GM19328 (cell line): ENCODE measurements around the gene F7.
"Not testable (repeated sequence)": the region's sequence is repeated elsewhere in the genome, so short reads cannot be mapped to it uniquely, and the experiment has no call there.

Experiments
- ATAC-seq: cut with Tn5 transposase; IDR thresholded peaks from one replicate; pipeline ENCODE4 v1.9.1; 2021; ENCODE audit warnings: mild to moderate bottlenecking, moderate library complexity; ENCODE audit not compliant: unreplicated experiment

Gene F7

DNA sequence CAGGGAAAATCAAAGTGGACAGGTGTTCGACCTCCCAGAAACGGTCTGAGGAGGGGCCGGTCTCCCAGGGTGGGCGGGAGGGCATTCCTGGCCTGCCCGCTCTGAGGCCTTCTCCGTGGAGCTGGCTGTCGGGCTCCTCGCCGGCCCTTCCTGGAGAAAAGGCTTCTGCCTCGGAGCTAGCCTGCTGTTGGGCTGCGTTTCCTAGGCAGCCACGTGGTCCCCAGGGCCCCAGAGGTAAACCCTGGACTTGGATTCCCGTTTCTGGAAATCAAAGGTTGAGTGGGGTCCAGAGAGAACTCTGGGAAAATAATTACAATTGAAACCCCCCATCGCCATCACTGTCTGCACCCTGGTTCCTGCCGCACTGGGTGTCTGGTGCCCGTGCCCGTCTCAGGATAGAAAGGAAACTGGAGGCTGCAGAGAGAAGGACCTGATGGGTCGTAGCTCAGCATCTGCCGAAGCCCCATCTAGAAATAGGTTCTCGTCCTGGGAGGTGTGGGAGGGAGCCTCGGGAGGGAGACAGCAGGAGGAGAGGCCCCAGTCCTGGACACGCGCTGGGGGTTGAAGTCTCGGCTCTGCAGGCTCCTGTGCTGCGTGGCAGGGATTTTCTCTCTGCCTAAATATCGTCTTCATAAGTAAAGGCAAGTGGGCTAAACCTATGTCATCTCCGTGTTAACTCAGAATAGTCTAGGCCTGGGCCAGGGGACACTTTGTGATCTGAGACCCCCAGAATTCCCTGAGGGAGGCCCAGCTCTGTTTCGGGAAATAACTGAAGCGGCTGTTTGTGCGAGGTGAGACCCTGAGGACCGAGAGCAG is 45.2 kb downstream of the F7 start:
- no peak for ATAC-seq

DNA sequence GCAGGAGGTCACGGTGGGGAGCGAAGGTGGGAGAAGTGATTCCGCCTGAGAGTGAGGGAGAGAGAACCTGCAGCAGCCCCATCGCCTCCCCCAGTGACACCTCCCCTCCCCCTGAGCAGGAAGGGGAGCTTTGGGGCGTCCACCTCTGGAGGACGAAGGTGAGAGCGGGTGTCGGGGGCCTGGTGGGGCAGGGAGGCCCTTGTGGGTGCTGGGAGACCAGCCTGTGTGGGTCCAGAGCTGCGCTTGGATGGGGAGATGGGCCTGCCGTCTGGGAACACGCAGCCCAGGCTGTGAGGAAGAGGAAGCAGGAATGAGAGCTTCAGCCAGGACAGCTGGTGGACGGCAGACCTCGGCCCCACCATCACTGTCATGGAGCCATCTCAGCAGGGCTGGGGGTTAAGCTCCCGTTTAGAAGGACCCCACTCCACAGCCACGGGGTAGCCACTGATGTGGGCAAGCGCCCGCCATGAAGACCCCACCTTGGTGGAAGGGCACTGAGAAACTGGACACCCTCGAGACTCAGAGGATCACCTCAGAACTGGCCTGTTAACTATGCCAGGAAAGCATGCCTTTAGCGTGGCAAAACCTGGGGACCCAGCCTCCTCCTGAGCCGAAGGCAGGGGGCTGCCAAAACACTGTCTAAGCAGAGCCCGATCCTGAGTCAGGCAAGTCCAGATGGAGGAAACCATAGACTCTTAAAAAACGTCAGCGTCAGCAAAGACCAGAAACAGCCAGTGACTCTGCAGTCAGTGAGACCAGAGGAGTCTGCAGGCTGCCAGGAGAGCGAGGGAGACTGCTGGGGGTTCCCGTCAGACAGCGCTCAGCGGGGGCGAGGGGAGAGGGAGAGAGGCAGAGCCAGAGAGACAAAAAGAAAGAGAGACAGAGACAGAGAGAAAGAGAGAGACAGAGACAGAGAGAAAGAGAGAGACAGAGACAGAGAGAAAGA is 46.4 kb downstream of the F7 start:
- no peak for ATAC-seq

DNA sequence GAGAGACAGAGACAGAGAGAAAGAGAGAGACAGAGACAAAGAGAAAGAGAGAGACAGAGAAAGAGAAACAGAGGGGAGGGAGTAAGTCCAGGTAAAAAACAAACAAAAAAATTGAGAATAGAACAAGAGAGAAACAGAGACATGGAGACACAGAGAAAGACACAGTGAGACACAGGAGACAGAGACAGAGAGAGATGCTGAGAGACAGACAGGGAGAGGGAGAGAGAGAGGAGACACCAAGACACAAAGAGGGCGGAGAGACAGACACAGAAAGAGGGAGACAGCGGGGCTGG is 47.0 kb downstream of the F7 start:
- no peak for ATAC-seq

DNA sequence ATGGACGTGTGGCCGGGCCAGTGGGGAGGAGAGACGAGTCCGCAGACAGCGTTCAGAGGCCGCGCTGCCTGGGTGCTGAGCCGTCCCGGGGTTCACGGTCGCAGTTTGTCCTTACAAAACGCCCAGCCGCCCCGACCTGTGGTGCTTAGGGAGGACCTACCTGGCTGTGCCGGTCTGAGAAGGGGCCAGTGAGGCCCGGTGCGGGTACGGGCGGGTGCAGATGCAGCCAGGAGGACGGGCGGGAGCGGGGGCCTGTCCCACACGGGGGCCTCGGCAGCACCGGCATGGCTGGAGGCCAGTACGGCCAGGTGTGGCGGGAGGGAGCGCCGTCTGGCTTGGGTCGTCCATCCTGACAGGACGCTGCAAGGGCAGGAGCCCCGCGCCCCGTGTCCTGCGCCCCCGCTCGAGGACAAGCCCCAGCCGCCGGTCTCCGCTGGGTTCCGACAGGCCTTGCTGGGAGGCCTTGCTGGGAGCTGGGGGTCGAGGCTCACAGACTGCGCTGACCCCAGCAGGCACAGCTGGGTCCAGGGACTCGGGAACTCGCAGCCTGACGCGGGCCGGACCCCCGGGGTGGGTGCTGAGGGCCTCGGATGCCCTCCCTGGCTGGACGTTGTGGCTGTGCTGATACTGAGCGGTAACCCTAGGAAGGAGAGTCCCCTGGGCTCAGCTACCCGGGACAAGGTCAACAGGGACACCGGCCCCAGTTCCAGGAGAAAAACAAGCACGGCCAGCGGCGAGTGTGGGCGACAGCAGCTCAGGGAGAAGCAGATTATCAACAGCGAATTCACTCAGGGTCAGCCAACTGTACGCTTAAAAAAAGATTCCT is 47.6 kb downstream of the F7 start:
- no peak for ATAC-seq

DNA sequence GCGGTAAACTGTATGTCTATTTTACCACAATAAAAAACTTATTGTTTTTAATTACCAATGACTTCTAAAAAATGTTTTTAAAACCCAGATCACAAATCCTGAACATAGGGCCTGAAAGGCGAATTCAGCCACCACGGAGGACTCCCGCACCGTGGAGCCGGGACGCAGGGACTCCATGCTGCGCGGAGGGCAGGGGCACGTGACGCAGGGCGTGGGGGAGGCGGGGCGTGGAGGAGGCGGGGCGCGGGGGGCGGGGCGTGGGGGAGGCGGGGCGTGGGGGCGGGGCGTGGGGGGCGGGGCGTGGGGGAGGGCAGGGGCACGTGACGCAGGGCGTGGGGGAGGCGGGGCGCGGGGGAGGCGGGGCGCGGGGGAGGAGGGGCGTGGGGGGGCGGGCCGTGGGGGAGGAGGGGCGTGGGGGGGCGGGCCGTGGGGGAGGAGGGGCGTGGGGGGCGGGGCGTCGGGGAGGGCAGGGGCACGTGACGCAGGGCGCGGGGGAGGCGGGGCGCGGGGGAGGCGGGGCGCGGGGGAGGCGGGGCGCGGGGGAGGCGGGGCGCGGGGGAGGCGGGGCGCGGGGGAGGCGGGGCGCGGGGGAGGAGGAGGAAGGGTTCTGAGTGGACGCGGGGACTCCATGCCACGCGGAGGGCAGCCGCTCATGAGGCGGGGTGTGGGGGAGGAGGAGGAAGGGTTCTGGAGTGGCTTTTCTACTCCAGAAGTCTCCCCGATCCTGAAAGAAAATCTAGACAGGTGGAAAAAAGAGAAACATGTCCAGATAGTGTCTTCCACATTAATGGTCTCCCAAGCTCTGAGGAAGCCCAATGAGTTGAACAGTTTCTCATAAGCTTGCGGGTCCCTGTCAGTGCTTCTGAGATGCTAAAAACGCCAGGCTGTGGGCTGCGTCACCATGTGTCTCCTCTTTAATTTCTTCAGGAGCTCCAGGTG is 48.5 kb downstream of the F7 start:
- no peak for ATAC-seq

DNA sequence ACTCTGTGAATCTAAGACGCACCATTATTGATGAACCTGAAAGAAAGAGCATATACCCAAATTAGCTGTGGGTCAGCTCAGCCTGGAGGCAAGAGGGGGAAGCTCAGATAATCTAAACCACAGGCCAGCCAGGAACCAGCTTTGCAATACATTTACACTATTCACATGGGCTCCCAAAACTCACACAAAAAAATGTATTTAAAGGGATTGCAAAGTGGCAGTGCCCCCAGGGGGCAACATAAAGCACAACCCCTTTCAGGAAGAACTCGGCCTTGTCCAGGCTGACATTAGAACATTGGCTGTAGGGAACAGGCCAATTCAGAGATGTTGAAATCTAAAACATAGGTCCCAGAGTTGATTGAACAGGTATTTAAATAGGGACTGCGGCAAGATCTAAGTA is 49.6 kb downstream of the F7 start:
- no peak for ATAC-seq

DNA sequence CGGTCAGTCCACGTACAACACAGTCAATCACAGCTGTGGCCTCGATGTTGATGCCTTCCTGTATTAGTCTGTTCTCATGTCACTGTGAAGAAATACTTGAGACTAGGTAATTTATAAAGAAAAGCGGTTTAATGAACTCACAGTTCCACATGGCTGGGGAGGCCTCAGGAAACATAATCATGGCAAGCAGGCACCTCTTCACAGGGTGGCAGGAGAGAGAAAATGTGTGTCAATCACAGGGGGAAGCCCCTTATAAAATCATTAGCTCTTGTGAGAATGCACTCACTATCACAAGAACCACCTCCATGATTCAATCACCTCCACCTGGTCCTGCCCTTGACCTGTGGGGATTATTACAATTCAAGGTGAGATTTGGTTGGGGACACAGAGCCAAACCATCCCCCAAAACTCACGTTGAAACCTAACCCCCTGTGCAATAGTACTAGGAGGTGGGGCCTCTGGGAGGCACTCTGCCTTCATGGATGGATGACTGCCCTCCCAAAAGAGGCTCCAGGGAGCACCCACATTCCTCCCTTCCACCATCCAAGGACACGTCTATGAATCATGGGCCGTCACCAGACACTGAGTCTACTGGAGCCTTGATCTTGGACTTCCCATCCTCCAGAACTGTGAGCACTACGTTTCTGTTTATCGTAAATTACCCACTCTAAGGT is 50.5 kb downstream of the F7 start:
- no peak for ATAC-seq

DNA sequence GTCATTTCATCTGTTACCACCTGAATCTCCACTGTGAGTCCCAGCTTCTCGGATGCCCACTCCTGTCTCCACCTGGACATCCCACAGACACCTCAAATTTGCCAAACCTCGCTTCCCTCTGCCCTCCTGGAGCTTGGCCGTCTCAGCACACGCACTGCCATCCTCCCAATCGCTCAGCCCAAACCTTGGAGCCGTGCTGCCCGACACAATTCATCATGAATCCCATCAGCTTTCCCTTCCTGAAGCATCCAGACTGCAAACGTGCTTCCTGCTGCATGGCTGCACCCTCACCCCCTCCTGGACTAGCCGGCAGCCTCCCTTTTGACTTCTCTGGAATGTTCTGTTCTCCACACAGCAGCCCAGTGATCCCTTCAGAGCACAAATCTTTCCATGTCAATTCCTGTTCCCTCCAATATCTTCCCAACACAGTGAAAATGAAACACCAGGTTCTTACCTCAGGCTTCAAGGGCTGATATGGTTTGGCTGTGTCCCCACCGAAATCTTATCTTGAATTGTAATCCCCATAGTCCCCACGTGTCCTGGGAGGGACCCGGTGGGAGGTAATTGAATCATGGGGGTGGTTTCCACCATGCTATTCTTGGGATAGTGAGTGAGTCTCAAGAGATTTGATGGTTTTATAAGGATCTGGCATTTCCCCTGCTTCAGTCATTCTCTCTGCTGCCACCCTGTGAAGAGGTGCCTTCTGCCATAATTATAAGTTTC is 51.8 kb downstream of the F7 start:
- ATAC-seq: no peak

DNA sequence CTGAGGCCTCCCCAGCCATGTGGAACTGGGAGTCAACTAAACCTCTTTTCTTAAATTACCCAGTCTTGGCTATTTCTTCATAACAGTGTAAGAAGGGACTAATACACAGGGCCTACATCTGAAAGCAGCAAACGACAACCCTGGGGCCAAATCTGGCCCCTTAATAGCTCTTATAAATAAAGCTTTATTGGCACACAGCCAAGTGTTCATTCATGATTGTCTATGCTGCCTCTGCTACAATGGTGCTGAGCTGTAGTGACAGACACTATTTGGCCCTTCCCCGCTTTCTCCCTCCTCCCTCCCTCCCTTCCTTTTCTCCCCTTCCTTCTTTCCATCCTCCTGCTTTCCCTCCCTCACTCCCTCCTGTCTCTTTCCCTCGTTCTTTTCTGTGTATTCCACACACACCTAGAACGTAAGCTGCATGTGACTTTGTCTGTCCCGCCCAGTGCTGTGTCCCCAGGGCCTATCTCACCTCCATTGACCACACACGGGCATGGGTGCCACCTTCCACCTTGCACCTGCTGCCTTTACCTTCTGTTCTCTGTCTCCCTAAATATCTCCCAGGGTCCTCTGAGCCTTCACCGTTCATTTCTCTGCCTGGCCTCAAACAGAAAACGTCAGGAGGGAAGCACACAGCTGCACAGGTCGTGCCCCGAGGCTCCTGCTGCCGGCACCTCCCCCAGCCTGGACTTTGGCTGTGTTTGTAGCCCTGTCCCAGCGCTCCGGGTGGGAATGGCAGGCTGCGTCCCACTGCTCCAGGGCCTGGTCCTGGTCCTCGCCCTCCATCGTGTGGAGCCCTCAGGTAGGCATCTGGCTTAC is 52.5 kb downstream of the F7 start, which contains the start of gene PROZ:
Gene PROZ, plus strand, starts transcription at position 720 of the 819 bp plus-strand sequence. Its CDS starts 13 bp downstream, at position 733.
- ATAC-seq: no peak

DNA sequence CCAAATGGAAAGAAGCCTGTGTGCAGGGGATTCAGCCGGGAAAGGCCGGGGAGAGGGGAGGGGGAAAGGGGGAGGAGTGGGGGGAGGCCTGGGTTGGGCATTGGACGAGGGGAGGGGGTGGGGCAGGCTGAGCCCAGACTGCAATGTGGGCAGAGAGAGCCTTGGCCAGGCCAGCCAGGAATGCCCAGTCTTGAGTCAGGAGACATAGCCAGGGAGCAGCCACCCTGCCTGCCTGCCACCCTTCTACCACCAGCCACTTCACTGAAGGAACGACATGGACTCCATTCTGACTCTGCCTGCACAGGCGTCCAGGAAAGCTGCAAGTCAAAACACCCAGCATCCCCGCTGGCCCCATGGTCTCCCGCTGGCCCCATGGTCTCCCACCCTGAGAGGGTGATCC is 53.4 kb downstream of the F7 start:
- no peak for ATAC-seq

DNA sequence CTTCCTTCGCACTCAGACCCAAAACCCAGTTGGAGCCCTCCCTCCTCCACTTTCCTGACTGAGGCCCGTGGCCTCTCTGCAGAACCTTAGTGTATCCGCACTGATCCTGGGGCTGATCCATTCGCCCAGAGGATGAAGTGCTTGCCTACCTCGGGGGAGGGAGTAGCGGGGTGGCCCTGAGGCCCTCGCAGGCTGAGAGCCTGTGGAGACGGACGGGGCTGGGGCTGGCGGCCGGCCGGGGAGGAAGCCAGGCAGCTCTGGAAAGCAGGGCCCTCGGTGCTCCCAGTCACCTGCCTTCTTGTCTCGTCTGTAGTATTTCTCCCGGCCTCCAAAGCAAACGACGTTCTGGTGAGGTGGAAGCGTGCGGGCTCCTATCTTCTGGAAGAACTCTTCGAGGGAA is 54.1 kb downstream of the F7 start:
- ATAC-seq: no peak

DNA sequence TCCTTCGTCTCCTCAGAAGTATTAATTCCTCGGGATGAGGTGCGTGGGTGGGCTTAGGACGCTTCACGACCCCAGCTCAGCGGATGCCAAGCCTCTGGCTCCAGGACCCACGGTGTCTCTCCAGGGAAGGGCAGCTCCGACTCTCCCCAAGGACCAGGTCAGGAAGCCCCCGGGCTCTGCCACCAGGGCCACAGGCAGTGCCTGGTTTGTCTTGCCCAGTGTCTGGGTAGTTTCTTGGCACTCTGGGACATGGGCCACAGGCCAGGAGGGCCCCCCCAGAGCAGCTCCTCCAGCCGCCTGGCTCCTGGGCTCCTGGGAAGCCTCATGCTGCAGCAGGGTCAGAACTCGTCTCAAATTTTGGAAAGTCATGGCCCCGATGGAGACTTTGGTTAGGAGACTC is 55.4 kb downstream of the F7 start:
- ATAC-seq: no peak

DNA sequence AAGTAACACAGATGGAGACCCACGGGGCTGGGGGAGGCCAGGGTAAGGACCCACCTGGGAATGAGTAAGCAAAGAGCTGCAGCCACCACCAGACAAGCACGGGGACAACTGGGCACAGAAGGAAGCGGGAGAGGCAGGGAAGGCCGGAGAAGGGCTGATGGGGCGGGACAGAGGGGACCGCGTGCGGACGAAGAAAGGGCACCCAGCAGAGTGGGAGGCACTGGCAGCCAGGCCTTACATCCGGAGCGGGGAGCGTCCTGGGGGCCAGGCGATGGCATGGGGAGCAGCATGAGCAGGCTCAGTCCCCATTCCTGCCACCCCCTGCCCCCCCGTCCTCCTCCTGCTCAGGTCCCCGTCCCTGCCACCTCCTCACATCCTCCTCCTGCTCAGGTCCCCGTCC is 55.8 kb downstream of the F7 start:
- ATAC-seq: no peak

DNA sequence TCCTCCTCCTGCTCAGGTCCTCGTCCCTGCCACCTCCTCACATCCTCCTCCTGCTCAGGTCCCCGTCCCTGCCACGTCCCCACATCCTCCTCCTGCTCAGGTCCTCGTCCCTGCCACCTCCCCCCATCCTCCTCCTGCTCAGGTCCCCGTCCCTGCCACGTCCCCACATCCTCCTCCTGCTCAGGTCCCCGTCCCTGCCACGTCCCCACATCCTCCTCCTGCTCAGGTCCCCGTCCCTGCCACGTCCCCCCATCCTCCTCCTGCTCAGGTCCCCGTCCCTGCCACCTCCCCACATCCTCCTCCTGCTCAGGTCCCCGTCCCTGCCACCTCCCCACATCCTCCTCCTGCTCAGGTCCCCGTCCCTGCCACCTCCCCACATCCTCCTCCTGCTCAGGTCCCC is 56.4 kb downstream of the F7 start:
- ATAC-seq: not testable (repeated sequence)

DNA sequence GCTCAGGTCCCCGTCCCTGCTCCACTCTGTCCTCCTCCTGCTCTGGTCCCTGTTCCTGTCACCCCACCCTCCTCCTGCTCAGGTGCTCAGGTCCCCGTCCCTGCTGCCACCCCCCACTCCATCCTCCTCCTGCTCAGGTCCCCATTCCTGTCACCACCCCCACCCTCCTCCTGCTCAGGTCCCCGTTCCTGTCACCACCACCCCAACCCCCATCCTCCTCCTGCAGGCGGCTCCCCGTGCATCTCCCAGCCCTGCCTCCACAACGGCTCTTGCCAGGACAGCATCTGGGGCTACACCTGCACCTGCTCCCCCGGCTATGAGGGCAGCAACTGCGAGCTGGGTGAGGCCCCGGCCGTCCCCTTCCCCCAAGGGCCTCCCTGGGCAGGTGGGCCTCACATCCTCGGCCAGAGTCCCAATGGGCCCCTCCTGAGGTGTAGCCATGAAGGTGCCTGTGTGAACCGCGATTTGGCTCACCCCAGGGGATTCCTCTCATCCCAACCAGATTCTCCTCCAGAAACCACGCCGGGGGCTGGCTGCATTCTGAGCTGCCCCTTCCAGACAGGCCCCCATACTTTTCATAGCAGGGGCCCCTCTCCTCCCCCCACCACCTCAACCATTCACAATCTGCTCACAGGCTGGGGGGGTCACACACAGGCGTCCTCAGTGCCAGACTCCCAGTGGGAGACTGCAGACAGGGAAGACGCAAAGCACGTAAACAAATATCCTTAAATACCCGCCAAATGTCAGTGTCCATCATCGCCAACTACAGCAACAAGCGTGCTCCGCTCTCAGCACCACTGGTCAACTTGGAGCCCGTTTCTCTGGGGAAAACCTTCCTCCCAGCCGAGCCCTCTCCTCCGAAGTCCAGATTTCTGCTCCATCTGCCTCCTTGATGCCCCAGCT is 57.4 kb downstream of the F7 start:
- no peak for ATAC-seq

DNA sequence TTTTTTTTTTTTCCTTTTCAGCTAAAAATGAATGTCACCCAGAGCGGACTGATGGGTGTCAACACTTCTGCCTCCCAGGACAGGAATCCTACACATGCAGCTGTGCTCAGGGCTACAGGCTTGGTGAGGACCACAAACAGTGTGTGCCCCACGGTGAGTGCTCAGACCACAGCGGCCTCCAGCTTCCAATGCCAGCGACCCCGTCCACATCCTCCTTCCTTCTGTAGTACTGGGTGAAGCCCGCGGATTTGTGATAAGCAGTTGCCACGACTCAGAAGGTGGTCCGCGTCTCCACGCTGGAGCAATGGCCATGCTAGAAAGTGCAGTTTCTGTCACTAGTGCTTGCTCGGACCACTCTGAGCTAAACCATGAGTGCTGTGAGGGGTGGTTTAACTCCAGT is 58.9 kb downstream of the F7 start:
- no peak for ATAC-seq

DNA sequence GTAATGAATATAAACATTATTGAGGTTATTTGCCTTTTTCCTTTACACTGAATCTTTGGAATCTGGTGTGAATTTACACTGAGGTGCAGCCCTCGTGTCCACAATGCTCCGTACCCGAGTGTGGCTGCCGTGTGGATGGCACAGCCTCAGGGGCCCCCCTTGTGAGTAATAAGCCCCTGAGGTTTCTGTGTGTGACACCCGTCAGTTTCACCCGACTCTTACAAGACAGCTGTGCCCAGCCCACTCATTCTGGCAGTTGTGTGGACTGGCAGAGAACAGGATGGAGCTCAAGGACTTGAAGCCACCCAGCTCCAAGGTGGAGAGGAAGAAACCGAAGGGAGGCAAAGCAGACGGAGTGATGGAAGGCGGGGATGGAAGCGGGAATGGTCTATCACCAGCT is 60.7 kb downstream of the F7 start:
- ATAC-seq: no peak
